NCI-H1105 treated with DMSO at 0.1 percent for 48 hours (cell line): ENCODE measurements around the gene VWF.

Experiments
- DNase-seq: peaks from one replicate; lab custom pipeline; 2025; lab: John Stamatoyannopoulos, UW

The VWF gene

DNA sequence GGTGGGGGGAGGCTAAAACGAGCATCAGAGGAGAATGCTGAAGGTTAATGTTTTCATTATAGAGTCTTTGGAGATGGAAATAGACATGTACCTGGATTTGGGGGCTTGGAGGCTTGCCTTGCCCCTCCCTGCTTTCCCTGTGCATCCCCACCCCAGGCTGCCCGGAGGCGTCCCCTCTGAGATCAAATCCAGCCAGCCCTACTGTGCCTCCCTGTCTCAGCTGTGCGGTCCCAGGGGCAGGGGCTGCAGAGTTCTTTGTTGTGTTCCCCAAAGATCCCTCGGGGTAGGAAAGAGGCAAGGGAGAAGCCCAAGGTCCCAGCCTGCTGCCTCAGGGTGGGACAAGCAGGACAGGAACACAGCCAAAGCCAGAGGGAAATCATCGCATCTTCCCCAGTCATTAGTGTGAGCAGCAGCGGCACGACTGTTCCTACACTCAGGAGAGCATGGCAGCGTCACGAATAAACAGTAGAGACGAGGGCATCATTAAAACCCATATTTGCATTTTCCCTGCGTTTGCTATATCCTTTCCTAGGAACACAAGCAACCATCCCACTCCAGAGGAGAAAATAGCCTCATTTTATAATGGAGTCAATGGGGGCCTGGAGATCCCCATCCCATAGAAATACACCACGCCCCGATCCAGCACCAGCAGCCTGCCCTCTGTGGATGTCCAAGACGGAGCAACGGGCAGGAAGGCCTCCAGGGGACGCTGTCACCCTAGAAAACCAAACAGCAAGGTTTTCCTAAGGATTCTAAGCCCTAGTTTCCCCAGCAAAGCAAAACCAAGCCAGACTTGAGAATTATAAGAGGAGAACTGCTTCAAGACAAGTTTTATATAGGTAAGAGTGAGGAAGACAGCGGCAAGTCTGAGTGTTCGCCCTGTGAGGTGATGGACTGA is 211.8 kb downstream of the VWF start:
- no peak for DNase-seq

DNA sequence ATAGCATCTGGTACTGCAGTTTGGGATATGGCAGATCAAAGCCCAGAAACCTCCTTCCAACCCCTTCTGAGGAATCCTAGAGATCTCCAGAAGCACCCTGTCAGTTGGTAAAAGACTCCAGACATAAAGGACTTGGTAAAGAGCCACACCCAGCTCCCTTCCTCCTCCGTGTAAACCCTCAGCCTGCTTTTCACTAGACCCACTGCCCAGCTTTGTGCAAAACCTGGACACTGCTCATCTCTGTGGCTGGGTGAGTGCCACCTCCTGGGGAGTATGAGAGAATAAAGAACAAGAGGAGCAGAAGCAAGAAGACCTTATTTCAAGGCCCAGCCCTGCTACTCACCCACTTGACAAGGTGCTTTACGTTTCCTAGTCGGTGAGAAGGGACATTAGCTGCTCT is 212.5 kb downstream of the VWF start:
- no peak for DNase-seq

DNA sequence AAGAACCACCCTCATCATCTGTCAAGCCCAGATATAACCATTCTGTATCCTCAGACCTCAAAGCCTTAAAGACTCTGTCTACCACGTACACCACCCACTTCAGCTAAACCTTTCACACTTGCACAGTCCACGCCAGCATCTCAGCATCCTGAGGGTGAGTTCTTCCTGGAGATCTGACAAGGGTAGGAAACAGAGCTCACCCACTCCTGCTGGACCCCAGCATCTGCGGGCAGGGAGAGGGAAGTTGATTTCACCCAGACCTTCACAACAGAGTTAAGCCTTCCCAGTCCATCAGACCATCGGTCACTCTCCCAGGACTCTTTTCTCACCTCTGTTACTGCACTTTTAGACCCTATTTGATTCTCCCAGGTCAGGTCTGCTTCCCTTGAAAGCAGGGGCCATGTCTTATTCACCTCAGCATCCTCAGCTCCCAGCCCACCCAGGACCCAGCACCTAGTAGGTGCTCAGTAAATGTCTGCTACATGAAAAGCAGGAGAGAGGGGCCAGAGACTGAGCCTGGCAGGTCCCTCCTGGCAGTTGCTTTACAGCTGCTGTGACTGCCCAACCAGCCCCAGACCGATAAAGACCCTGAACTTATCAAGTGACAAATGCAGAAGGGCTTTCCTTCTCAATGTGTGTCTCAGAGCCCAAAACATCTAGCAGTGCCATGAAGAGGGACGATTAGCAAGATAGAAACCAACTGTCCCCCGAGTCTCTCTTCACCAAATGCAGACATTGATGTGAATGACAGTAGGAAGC is 213.5 kb downstream of the VWF start:
- DNase-seq = no peak

DNA sequence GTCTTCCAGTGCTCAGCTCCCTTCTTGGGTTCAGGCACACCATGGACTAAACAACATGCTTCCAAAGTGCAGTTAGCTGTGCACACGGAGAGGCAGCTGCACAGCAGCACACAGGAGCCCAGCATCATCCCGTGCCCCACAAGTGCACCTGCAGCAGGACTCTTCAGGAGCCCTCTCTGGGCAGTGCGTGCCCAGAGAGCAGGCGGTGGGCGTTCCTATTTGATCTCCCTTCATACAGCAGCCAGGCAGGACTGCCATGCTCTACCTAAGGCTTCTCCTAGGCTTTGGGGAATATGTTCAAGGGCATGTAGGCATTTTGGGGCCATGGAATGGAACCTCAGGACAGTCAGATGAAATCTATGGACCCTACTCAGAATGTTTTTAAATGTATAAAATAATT is 214.9 kb downstream of the VWF start:
- DNase-seq = no peak

DNA sequence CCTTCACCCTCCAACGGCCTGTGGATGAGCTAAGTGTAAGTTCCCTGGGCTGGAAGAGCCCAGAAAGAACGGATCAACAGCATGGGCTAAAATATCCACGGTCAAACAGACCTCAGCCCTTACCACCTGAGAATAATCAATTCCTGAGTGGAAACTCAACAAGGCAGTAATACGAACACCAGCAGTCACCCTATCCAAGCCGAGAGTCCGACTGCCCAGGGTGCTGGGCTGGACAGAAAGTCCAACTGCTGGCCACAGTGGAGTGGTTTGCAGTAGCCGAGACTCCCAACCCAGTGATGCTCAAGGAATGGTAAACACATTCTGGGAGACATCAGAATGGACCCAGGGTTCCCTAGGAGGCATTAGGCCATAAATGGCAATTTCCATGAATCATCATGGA is 216.2 kb downstream of the VWF start:
- DNase-seq = no peak

DNA sequence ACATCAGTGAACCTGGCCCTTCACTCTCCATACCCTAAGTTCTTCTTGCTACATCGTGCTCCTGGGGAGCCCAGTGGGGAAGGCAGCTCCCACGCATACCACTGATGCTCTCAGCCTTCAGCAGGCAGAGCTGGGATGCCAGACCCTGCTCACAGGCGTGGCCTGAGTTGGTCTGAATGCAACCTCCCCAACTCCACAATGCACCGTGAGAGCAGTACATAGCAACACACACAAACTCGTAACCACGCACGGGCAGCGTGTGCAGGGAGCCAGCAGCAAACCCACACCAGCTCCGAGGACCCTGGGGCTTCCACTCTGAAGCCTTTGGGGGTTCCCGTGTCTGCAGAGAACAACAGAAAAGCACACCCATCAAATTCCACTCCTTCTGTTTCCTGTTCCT is 216.7 kb downstream of the VWF start:
- DNase-seq = no peak

DNA sequence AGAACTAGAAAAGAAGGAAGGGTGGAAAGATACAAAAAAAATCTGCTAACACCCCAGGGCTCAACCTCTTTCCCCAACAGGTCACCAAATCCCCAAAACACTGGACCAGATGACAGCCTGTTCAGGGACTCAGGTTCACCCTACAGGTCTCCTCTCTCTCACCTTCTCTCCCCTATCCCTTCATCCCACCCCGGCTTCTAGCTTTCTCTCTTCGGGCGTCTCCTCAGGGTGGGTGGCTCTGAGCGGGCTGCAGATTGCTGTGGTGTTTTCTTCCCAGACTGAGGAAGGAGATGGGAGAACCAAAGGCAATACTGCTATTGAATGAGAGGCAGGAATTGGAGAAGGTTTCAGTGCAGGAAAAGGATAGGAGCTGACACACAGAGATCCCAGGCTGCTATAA is 218.7 kb downstream of the VWF start:
- DNase-seq = no peak

DNA sequence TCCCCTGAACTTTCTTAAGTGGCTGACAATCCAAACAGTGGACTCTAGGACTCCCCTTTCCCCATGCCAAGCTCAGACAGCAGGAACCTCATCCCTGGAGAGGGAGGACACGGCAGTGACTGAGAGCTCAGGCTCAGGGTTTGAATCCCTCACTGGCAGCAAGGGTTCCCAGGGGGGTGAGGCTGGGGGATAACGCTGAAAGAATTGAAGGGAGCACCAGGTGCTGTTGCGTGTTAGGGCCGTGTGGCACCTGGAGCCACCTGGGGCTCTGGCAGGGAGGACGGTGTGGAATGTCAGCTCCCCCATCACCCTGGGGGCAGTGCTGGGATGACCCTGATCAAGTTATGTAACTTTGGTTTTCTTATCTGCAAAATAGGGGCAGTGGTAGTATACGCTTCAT is 219.5 kb downstream of the VWF start:
- no peak for DNase-seq

DNA sequence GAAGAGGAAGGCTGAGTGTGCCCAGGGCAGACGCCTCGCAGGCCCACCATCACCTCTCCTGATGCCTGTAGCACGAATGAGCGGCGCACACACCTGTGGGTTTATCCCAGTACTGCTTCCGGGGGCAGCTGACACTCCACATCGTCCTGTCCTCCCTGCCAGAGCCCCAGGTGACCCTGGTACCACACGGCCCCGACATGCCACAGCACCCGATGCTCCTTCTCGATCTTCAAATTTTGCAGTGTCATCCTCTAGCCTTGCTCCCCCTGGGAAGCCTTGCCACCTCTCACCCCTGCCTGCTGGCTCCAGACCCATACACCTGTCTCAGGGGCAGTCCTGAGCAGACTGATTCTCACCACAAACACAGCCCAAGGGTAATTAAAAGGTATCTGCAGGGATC is 220.0 kb downstream of the VWF start:
- DNase-seq = no peak

DNA sequence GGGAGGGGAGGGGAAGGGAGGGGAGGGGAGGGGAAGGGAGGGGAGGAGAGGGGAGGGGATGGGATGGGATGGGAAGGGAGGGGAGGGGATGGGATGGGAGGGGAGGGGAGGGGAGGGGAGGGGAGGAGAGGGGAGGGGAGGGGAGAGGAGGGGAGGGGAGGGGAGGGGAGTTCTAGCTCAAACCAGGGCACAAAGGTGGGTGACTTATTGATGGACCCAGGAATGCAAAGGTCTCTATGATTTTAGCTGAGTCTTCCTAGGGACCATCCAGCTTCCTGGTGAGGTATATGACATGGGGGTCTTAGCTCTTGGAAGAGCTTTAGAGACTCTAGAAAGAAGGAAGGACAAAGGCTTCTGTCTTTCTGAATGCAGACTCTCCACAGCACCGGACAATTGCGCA is 221.7 kb downstream of the VWF start:
- DNase-seq = no peak

DNA sequence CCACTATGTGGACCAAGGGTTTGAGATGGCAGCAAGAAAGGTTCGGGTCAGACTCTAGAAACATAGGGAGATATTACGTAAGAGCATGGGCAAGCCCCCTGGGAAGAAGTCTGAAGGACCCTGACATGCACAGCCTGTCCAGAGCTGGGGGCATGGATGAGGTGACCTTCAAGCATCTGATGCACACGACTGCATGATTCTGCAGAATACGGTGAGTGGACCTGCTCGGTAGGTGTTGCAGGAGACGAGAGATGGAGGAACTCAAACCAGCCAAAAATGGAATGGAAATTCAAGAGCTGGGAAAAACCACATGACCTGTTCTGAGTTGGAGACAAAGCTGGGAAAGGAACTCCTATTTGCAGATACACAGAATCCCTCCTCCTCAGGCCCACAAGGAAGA is 223.1 kb downstream of the VWF start:
- DNase-seq = no peak

DNA sequence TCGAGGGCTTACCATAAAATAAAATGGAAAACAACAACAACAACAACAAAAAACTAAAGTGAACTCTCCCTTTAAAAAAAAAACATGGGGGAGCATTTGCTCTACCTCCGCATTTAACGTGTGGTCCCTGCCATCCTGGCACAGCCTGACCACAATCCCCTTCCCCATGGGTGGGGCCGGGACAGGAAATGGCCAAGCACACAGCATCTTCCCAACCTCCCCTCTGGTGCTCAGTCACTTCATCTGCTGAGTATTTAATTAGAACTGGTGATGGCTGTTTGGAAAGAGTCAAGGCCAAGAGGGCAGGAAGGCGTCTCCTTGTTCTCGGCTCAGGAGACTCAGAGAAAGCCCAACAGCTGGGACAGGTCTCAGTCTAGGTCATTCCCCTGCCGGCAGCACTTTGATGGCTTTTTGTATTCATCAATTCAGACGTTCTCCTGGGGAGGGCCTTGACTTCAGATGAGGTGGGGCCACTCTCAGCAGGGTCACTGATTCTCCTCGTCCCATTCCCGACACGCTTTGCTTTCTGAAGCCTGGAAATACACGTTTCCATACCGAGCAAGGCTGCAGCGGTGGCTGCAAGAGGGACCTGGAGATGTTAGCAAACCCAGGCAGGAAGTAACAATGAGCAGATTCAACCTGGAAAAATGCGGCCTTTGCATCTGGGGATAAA is 223.8 kb downstream of the VWF start:
- DNase-seq = no peak

DNA sequence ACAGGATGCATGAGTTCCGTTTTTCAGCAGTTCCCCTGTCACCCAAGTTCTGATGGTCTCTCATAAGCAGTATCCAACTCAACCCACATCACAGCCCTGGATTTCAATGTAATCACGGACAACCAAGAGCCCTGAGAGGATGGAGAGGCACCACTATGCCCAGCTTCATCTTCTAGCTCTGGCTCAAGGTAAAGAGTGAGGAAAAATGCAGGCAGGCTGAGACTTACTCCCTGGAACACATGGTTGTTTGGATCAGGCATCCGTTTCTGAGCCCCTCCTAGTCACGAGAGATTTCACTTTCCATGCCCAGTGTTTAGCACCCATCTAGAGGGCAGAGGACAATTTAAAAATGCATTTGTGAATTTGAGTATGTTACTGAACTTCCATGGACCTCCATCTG is 224.4 kb downstream of the VWF start:
- no peak for DNase-seq

DNA sequence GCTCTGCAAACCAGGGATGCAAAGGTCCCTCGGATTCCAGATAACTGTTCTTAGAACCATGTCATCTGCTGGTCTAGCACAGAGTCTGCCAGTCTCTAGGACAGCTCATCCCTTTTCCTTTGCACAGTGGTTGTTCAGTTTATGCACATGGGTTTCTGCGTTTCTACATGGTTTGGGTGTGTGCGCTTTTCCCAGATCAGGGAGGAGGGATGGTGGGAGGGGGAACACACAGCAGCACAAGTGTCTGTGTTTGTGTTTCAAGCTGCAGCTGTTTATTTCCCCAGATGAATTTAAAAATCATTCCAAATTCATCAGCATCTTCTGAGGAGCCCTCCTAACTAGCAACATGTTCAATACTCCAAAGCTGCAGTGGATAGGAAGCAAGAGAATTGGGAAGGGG is 224.8 kb downstream of the VWF start:
- no peak for DNase-seq

DNA sequence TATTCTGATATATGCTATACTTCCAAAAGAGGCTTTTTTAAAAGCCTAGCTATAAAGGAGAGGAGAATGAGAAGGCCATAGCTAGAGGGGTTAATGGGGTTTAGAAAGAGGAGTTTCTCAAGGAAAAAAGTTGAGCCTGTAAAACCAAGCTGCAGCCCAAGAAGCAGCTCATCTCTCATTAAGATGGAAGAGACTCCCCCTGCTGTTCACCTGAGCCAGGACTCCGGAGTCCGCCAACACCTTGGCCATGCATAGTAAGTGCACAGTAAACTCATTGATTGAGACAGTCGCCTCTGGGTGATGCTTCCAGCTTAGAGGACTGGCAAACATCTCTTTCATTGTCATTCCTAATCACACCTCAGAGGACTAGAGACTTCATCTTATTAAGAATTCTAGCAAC is 225.6 kb downstream of the VWF start:
- no peak for DNase-seq
